ENCODE data around the gene EIF4A3. TPM values are rescaled to one million over a fixed set of nuclear protein-coding genes. Genes with fewer than 3 reads are reported as not detected.
"Not testable (repeated sequence)": the region's sequence is repeated elsewhere in the genome, so short reads cannot be mapped to it uniquely, and the experiment has no call there.

Gene EIF4A3
- total RNA-seq, 1 donor from 2014 or later, result 83.6 TPM

DNA sequence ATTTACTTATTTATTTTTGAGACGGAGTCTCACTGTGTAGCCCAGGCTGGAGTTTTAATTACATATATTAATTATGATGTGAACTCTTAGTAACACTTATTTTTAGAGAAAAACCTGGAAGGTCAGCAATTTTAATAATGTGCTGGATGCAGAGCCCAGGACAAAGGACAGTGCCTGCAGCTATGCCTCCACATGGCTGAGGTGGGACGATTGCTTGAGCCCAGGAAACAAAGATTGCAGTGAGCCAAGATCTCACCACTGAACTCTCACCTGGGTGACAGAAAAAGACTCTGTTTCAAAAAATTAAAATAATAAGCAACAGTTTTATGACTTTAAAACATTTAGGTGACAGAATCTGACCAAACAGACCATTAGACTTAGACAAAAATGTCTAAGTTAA is 11.9 kb upstream of the EIF4A3 start:
- no peak for DNase-seq (ENCODE audit: low spot score, unreplicated experiment)
- TF ChIP-seq, protein P1, sequence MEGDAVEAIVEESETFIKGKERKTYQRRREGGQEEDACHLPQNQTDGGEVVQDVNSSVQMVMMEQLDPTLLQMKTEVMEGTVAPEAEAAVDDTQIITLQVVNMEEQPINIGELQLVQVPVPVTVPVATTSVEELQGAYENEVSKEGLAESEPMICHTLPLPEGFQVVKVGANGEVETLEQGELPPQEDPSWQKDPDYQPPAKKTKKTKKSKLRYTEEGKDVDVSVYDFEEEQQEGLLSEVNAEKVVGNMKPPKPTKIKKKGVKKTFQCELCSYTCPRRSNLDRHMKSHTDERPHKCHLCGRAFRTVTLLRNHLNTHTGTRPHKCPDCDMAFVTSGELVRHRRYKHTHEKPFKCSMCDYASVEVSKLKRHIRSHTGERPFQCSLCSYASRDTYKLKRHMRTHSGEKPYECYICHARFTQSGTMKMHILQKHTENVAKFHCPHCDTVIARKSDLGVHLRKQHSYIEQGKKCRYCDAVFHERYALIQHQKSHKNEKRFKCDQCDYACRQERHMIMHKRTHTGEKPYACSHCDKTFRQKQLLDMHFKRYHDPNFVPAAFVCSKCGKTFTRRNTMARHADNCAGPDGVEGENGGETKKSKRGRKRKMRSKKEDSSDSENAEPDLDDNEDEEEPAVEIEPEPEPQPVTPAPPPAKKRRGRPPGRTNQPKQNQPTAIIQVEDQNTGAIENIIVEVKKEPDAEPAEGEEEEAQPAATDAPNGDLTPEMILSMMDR (IDR thresholded peaks at IDR 0.05; ENCODE audit: unreplicated experiment), result no peak
- Mint-ChIP-seq H3K27ac (no peak overlapping the region), H3K4me3 (ENCODE audit: low read depth) (no peak overlapping the region), H3K27me3 (peaks cover 3% of the 10 kb centered on the region), H3K36me3 (ENCODE audit: insufficient read depth) (no peaks in the 10 kb centered on the region), H3K9me3 (ENCODE audit: low read depth) (peaks cover 9% of the 10 kb centered on the region), H3K4me1 (ENCODE audit: low read depth) (peaks cover 5% of the 10 kb centered on the region)

DNA sequence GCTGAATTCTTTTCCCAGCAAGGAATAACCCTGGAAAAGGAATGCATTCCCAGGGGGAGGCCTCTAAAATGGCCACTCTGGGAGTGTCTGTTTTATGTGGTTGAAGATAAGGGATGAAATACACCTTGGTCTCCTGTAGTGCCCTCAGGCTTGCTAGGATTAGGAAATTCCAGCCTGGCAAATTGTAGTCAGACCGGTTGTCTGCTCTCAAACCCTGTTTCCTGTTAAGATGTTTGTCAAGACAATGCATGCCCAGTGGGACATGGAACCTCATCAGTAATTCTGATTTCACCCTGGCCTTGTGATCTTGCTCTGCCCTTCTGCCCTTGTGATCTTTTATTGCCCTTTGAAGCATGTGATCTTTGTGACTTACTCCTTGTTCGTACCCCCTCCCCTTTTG is 8.7 kb upstream of the EIF4A3 start:
- H3K27me3 Mint-ChIP-seq; DNase-seq (ENCODE audit: low spot score, unreplicated experiment); H3K4me1 Mint-ChIP-seq (ENCODE audit: low read depth); H3K36me3 Mint-ChIP-seq (ENCODE audit: insufficient read depth); H3K9me3 Mint-ChIP-seq (ENCODE audit: low read depth); H3K4me3 Mint-ChIP-seq (ENCODE audit: low read depth): not testable (repeated sequence)
- H3K27ac Mint-ChIP-seq, result peak overlapping the region; percentile 41

GRCh38 chr17:80154166-80154565 is 7.2 kb upstream of the EIF4A3 start:
- no peaks in the 10 kb centered on the region for H3K36me3 Mint-ChIP-seq (ENCODE audit: insufficient read depth)
- H3K9me3 Mint-ChIP-seq (ENCODE audit: low read depth), result peaks cover 9% of the 10 kb centered on the region
- H3K4me1 Mint-ChIP-seq (ENCODE audit: low read depth), result no peaks in the 10 kb centered on the region
- H3K27ac Mint-ChIP-seq, result no peak overlapping the region
- H3K27me3 Mint-ChIP-seq, result no peaks in the 10 kb centered on the region
- DNase-seq (ENCODE audit: low spot score, unreplicated experiment), result no peak
- TF ChIP-seq, protein P1 (IDR thresholded peaks at IDR 0.05; ENCODE audit: unreplicated experiment), result no peak
- H3K4me3 Mint-ChIP-seq (ENCODE audit: low read depth), result no peak overlapping the region

DNA sequence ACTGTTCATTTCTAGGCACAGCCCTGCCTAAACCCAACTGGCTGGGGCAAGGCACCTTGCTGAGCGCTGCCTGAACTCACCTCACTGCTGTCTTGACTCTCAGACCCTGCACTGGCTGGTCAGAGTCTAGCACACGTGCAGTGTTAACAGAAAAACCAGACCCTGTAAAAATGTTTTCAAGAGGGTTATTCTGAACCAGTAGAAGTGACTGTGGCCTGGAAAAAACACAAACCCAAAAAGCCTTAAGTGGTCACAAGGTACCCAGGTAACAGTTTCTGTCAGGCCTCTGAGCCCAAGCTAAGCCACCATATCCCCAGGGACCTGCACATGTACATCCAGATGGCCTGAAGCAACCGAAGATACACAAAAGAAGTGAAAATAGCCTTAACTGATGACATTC is 6.1 kb upstream of the EIF4A3 start:
- Mint-ChIP-seq H3K27me3 (no peaks in the 10 kb centered on the region), H3K9me3 (ENCODE audit: low read depth) (peaks cover 9% of the 10 kb centered on the region), H3K27ac (no peak overlapping the region), H3K36me3 (ENCODE audit: insufficient read depth) (no peaks in the 10 kb centered on the region), H3K4me1 (ENCODE audit: low read depth) (no peaks in the 10 kb centered on the region), H3K4me3 (ENCODE audit: low read depth) (no peak overlapping the region)
- no peak for DNase-seq (ENCODE audit: low spot score, unreplicated experiment)
- TF ChIP-seq, protein P1 (IDR thresholded peaks at IDR 0.05; ENCODE audit: unreplicated experiment), result no peak

DNA sequence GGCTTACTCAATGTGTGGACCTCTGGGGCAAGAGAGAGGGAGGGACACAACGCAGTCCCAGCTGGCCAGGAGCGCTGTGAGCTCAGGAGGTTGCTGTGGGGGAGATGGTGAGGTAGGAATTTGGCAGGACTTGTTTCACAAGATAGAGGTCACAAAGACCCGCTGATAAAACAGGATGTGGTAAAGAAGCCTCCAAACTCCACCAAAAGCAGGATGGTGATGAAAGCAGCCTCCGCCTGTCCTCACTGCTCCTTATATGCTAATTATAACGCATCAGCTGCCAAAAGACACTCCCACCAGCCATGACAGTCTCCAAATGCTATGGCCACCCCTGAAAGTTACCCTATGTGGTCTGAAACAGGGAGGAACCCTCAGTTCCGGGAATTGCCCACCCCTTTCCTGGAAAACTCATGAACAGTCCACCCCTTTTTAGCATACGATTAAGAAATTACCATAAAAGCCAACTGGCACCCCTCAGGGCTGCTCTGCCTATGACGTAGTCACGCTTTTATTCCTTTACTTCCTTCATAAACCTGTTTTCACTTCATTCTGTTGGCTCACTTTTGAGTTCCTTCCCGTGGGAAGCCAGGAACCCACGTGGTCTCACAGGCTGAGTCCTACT is 5.3 kb upstream of the EIF4A3 start:
- Mint-ChIP-seq H3K36me3 (ENCODE audit: insufficient read depth) (no peaks in the 10 kb centered on the region), H3K27me3 (no peaks in the 10 kb centered on the region), H3K4me3 (ENCODE audit: low read depth) (no peak overlapping the region), H3K4me1 (ENCODE audit: low read depth) (peaks cover 1% of the 10 kb centered on the region), H3K27ac (no peak overlapping the region), H3K9me3 (ENCODE audit: low read depth) (peaks cover 9% of the 10 kb centered on the region)
- TF ChIP-seq, protein P1 (IDR thresholded peaks at IDR 0.05; ENCODE audit: unreplicated experiment), result no peak
- no peak for DNase-seq (ENCODE audit: low spot score, unreplicated experiment)

DNA sequence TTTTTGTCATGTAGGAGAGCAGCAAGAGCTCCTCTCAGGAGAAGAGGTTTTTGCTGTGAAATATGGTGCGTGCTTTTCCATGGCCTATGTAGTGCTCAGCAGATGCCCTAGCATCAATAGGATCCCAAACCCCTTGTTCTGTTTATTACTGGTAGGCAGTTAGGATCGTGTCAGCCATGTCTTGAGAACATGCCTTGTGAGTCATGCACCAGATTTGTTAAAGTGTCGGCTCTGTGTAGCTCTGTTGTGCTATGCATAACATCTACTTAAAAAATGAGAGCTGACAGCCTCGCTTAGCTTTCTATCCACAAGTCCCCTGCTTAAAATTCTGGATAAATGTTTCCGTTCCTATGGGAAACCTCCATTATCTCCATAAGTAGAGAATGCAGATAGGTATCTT is 4.4 kb upstream of the EIF4A3 start:
- Mint-ChIP-seq H3K4me3 (ENCODE audit: low read depth) (no peak overlapping the region), H3K4me1 (ENCODE audit: low read depth) (peaks cover 1% of the 10 kb centered on the region), H3K9me3 (ENCODE audit: low read depth) (peaks cover 9% of the 10 kb centered on the region), H3K36me3 (ENCODE audit: insufficient read depth) (no peaks in the 10 kb centered on the region), H3K27me3 (no peaks in the 10 kb centered on the region), H3K27ac (peak overlapping the region; percentile 50)
- no peak for DNase-seq (ENCODE audit: low spot score, unreplicated experiment)
- TF ChIP-seq, protein P1 (IDR thresholded peaks at IDR 0.05; ENCODE audit: unreplicated experiment), result no peak

Measured in progenitor cell of endocrine pancreas (in vitro differentiated cells).